Neuron (in vitro differentiated cells): ENCODE measurements around the gene SIM2.
"Not testable (repeated sequence)": the region's sequence is repeated elsewhere in the genome, so short reads cannot be mapped to it uniquely, and the experiment has no call there.

ENCODE experiments used
- H2AFZ ChIP-seq: one replicate; pipeline ENCODE4 v1.6.1; 2013; ENCODE audit warnings: low read depth, mild to moderate bottlenecking, inconsistent platforms, low read length, moderate library complexity
- H3K27me3 ChIP-seq: one replicate; pipeline ENCODE4 v1.6.1; 2013; ENCODE audit warnings: low read length; ENCODE audit not compliant: insufficient read depth
- H3K36me3 ChIP-seq: one replicate; pipeline ENCODE4 v1.6.1; 2013; ENCODE audit warnings: low read length; ENCODE audit not compliant: insufficient read depth
- H3K4me1 ChIP-seq: one replicate; pipeline ENCODE4 v1.6.1; 2013; ENCODE audit warnings: low read length; ENCODE audit not compliant: insufficient read depth
- H3K4me3 ChIP-seq: 2 replicates; pipeline ENCODE4 v1.5.1; 2013; ENCODE audit warnings: mild to moderate bottlenecking, low read length, moderate library complexity
- H3K9me3 ChIP-seq: one replicate; pipeline ENCODE4 v1.6.1; 2013; ENCODE audit warnings: low read length

SIM2 gene

GRCh38 chr21:36672296-36672695 is 26.6 kb upstream of the SIM2 start:
- not testable (repeated sequence) for H2AFZ ChIP-seq, H3K36me3 ChIP-seq, H3K4me3 ChIP-seq, H3K27me3 ChIP-seq, H3K9me3 ChIP-seq, H3K4me1 ChIP-seq

- Histone ChIP-seq H3K36me3 (no peaks in the 10 kb centered on the region), H3K4me3 (no peak overlapping the region), H3K27me3 (peaks cover 11% of the 10 kb centered on the region), H2AFZ (no peak overlapping the region), H3K9me3 (no peaks in the 10 kb centered on the region), H3K4me1 (peaks cover 2% of the 10 kb centered on the region)
Measured at GRCh38 chr21:36672737-36673136, 26.2 kb upstream of the SIM2 start.

- H3K27me3 ChIP-seq: peaks cover 13% of the 10 kb centered on the region
- peaks cover 4% of the 10 kb centered on the region for H3K9me3 ChIP-seq
- peaks cover 2% of the 10 kb centered on the region for H3K4me1 ChIP-seq
Measured at GRCh38 chr21:36676039-36676950, 22.6 kb upstream of the SIM2 start.

GRCh38 chr21:36677443-36677842 is 21.5 kb upstream of the SIM2 start:
- Histone ChIP-seq H2AFZ (no peak overlapping the region), H3K9me3 (peaks cover 6% of the 10 kb centered on the region), H3K36me3 (no peaks in the 10 kb centered on the region), H3K27me3 (peaks cover 13% of the 10 kb centered on the region), H3K4me3 (no peak overlapping the region), H3K4me1 (peaks cover 2% of the 10 kb centered on the region)

More at GRCh38 chr21:36676039-36676950, 22.6 kb upstream of the SIM2 start:
- no peaks in the 10 kb centered on the region for H3K36me3 ChIP-seq
- H2AFZ ChIP-seq: no peak overlapping the region
- H3K4me3 ChIP-seq: no peak overlapping the region

- Histone ChIP-seq H2AFZ (no peak overlapping the region), H3K27me3 (peaks cover 18% of the 10 kb centered on the region), H3K9me3 (peaks cover 6% of the 10 kb centered on the region), H3K4me3 (no peak overlapping the region), H3K36me3 (no peaks in the 10 kb centered on the region), H3K4me1 (peaks cover 2% of the 10 kb centered on the region)
Measured at GRCh38 chr21:36678538-36678937, 20.4 kb upstream of the SIM2 start.

GRCh38 chr21:36681117-36681631 is 17.7 kb upstream of the SIM2 start:
- H3K4me1 ChIP-seq: peaks cover under 1% of the 10 kb centered on the region
- no peaks in the 10 kb centered on the region for H3K36me3 ChIP-seq
- H3K4me3 ChIP-seq: no peak overlapping the region
- peaks cover 6% of the 10 kb centered on the region for H3K9me3 ChIP-seq
- H2AFZ ChIP-seq: no peak overlapping the region
- peaks cover 21% of the 10 kb centered on the region for H3K27me3 ChIP-seq

- Histone ChIP-seq H2AFZ (no peak overlapping the region), H3K9me3 (peaks cover 10% of the 10 kb centered on the region), H3K36me3 (no peaks in the 10 kb centered on the region), H3K27me3 (peaks cover 35% of the 10 kb centered on the region), H3K4me1 (no peaks in the 10 kb centered on the region), H3K4me3 (no peak overlapping the region)
Measured at GRCh38 chr21:36684957-36685714, 13.8 kb upstream of the SIM2 start.

- H3K4me3 ChIP-seq: no peak overlapping the region
- H3K4me1 ChIP-seq: no peaks in the 10 kb centered on the region
- peaks cover 6% of the 10 kb centered on the region for H3K9me3 ChIP-seq
- no peaks in the 10 kb centered on the region for H3K36me3 ChIP-seq
- H3K27me3 ChIP-seq: peaks cover 53% of the 10 kb centered on the region
- no peak overlapping the region for H2AFZ ChIP-seq
Measured at GRCh38 chr21:36686955-36687354, 12.0 kb upstream of the SIM2 start.

- Histone ChIP-seq H3K4me3 (no peak overlapping the region), H2AFZ (no peak overlapping the region), H3K9me3 (peaks cover 5% of the 10 kb centered on the region), H3K4me1 (no peaks in the 10 kb centered on the region), H3K36me3 (no peaks in the 10 kb centered on the region), H3K27me3 (peaks cover 60% of the 10 kb centered on the region)
Measured at GRCh38 chr21:36688324-36688723, 10.6 kb upstream of the SIM2 start.

- no peaks in the 10 kb centered on the region for H3K36me3 ChIP-seq
- no peak overlapping the region for H3K4me3 ChIP-seq
- H2AFZ ChIP-seq: no peak overlapping the region
- peaks cover 67% of the 10 kb centered on the region for H3K27me3 ChIP-seq
- no peaks in the 10 kb centered on the region for H3K4me1 ChIP-seq
- peaks cover 5% of the 10 kb centered on the region for H3K9me3 ChIP-seq
Measured at GRCh38 chr21:36689324-36689723, 9.6 kb upstream of the SIM2 start.

- H3K36me3 ChIP-seq: no peaks in the 10 kb centered on the region
- H3K4me3 ChIP-seq: no peak overlapping the region
- no peaks in the 10 kb centered on the region for H3K4me1 ChIP-seq
- H2AFZ ChIP-seq: no peak overlapping the region
- peaks cover 5% of the 10 kb centered on the region for H3K9me3 ChIP-seq
- H3K27me3 ChIP-seq: peaks cover 76% of the 10 kb centered on the region
Measured at GRCh38 chr21:36690628-36691554, 8.0 kb upstream of the SIM2 start.

- Histone ChIP-seq H3K36me3 (no peaks in the 10 kb centered on the region), H3K4me1 (no peaks in the 10 kb centered on the region), H3K9me3 (peaks cover 5% of the 10 kb centered on the region), H3K27me3 (peaks cover 83% of the 10 kb centered on the region), H3K4me3 (no peak overlapping the region), H2AFZ (no peak overlapping the region)
Measured at GRCh38 chr21:36691555-36692041, 7.3 kb upstream of the SIM2 start.
